Measurements from ENCODE around the gene CDKN2B-AS1. TPM values are rescaled to one million over a fixed set of nuclear protein-coding genes. Genes with fewer than 3 reads are reported as not detected.
A peak's percentile ranks its signal among the peaks of the same experiment; 100 is the strongest.

Gene CDKN2B-AS1
- total RNA-seq, 6 experiments from 2014 or later = 0.61 to 1.5 (median 1.2) TPM

DNA sequence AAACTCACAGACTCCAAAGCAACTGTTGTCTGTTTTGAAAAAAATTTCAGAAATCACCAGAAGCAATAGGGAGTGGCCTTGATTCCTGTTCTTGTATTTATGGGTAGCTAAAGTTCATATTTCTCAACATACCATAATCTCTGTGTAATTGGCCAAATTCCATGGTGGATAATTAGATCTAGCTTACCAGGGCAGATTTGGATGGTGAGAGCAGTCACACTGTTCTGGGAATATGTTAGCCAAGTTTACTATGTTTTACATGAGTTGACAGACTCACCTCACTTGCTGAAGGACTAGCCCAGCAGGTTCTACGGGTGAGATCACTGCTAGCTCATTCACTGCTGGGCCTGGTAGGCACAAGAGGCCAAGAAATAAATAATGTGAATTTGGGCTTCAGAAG is 47.2 kb downstream of the CDKN2B-AS1 start:
- Mint-ChIP-seq H3K4me3 (no peak overlapping the region), H3K36me3 (ENCODE audit: low read depth) (no peaks in the 10 kb centered on the region), H3K27ac (peak overlapping the region; percentile 73), H3K4me1 (ENCODE audit: low read depth) (peaks cover 67% of the 10 kb centered on the region), H3K9me3 (no peaks in the 10 kb centered on the region), H3K27me3 (ENCODE audit: insufficient read depth) (no peaks in the 10 kb centered on the region)
- TF ChIP-seq, protein P1, sequence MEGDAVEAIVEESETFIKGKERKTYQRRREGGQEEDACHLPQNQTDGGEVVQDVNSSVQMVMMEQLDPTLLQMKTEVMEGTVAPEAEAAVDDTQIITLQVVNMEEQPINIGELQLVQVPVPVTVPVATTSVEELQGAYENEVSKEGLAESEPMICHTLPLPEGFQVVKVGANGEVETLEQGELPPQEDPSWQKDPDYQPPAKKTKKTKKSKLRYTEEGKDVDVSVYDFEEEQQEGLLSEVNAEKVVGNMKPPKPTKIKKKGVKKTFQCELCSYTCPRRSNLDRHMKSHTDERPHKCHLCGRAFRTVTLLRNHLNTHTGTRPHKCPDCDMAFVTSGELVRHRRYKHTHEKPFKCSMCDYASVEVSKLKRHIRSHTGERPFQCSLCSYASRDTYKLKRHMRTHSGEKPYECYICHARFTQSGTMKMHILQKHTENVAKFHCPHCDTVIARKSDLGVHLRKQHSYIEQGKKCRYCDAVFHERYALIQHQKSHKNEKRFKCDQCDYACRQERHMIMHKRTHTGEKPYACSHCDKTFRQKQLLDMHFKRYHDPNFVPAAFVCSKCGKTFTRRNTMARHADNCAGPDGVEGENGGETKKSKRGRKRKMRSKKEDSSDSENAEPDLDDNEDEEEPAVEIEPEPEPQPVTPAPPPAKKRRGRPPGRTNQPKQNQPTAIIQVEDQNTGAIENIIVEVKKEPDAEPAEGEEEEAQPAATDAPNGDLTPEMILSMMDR (IDR thresholded peaks at IDR 0.05) = no peak
- peak; percentile 33 for DNase-seq

DNA sequence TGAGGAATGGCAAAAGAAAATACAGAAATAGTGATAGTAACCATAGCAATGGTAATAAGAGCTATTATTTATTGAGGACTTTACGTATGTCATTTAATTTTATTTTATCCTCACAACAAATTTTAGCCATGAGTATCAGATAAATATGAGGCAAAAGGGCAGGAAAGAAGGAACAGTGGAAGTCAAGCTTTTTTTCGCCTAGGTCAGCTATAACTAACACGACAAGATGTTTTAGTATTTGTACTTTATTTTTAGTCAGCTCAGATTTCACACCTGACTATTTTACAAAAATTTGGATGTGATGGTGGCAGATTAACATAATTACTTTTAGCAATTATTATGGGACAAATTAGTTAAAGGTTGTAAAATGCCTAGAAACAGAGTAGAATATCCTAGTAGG is 49.3 kb downstream of the CDKN2B-AS1 start:
- Mint-ChIP-seq H3K4me3 (no peak overlapping the region), H3K4me1 (ENCODE audit: low read depth) (peaks cover 55% of the 10 kb centered on the region), H3K27me3 (ENCODE audit: insufficient read depth) (no peaks in the 10 kb centered on the region), H3K36me3 (ENCODE audit: low read depth) (no peaks in the 10 kb centered on the region), H3K9me3 (no peaks in the 10 kb centered on the region), H3K27ac (no peak overlapping the region)
- TF ChIP-seq, protein P1 (IDR thresholded peaks at IDR 0.05) = no peak
- no peak for DNase-seq

DNA sequence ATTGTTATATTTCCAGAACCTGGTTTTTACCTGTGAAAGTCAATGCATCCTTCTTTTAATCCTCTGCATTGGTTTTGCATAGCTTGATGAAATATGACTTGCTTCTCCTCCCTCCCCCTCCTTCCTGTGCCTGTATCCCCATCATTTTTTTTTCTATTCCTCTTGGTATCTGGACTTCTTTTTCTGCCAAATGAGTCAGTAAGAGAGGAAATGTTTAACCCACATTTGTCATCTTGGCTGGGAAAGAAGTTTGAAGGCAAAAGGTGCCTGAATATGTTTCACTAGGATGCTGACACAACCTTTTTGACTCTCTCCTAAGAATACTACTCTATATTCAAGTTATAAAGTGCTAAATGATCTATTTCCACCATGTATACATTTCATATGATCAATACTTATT is 50.0 kb downstream of the CDKN2B-AS1 start:
- Mint-ChIP-seq H3K27ac (peak overlapping the region; percentile 14; the same call in 1 of the 2 replicates), H3K36me3 (ENCODE audit: low read depth) (no peaks in the 10 kb centered on the region), H3K4me1 (ENCODE audit: low read depth) (peaks cover 54% of the 10 kb centered on the region), H3K27me3 (ENCODE audit: insufficient read depth) (no peaks in the 10 kb centered on the region), H3K9me3 (no peaks in the 10 kb centered on the region), H3K4me3 (no peak overlapping the region)
- TF ChIP-seq, protein P1 (IDR thresholded peaks at IDR 0.05) = no peak
- peak; percentile 71 for DNase-seq

DNA sequence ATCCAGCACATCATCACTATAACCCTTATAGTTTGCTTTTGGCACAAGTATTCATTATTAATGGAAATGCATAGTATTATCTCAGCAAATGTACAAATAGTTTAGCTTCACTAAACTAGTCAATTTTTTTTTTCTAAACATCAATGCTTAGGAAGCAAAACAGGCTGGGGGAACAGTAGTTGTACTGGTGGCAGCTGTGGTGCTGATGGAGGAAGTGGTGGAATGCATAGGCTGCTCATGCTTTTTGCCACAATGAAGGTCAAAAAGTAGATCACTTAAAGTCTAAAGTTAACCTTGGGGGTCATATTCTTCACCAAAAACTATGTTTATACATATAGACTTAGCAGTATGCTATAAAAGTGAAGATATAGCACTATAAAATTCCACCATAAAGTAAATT is 50.8 kb downstream of the CDKN2B-AS1 start:
- Mint-ChIP-seq H3K4me3 (no peak overlapping the region), H3K4me1 (ENCODE audit: low read depth) (peaks cover 49% of the 10 kb centered on the region), H3K27me3 (ENCODE audit: insufficient read depth) (no peaks in the 10 kb centered on the region), H3K9me3 (no peaks in the 10 kb centered on the region), H3K27ac (no peak overlapping the region), H3K36me3 (ENCODE audit: low read depth) (no peaks in the 10 kb centered on the region)
- TF ChIP-seq, protein P1 (IDR thresholded peaks at IDR 0.05) = no peak
- no peak for DNase-seq

DNA sequence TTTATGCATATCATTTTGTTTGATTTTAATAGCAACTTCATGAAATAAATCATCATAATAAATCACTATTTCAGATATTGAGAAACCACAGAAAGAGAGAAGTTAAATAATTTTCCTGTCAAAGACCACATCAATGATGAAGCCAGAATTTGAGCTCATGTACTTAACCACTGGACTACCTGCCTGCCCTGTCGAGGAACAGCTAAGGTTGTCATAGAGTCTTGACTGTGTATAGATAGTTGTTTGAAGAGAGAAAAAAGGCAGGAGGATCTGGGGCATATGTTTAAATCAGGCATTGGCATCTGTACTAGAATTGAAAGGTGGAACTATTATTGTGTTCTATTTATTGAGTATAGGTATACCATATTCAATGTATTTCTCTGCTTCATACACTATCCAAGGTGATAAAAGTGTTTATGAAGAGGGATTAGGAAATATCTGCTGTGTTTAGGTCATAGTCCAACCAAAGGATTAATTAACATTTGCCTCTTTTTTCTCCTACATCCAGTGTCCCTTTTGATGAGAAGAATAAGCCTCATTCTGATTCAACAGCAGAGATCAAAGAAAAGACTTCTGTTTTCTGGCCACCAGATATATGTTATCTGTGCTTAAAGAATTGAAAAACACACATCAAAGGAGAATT is 51.8 kb downstream of the CDKN2B-AS1 start:
- TF ChIP-seq, protein P1 (IDR thresholded peaks at IDR 0.05) = no peak
- no peaks in the 10 kb centered on the region for H3K36me3 Mint-ChIP-seq (ENCODE audit: low read depth)
- H3K27me3 Mint-ChIP-seq (ENCODE audit: insufficient read depth) = no peaks in the 10 kb centered on the region
- no peak overlapping the region for H3K4me3 Mint-ChIP-seq
- peaks cover 42% of the 10 kb centered on the region for H3K4me1 Mint-ChIP-seq (ENCODE audit: low read depth)
- no peaks in the 10 kb centered on the region for H3K9me3 Mint-ChIP-seq
- H3K27ac Mint-ChIP-seq = no peak overlapping the region
- no peak for DNase-seq

Measured in HFFc6 (cell line).